ENCODE results near the gene FBF1. TPM values are rescaled to one million over a fixed set of nuclear protein-coding genes. Genes with fewer than 3 reads are reported as not detected.

FBF1 gene
- total and polyA plus RNA-seq, 2 donors (not counting 3 experiments of a cell fraction or from before 2014, with no cell fraction given), result 4.9 to 9.4 TPM

- DNase-seq (ENCODE audit: low read depth, low spot score) (no peak), FAIRE-seq (no peak)
- Histone ChIP-seq H2AFZ (ENCODE audit: low read depth, low read length) (no peak overlapping the region), H3K9me3 (replicated peaks; ENCODE audit: control insufficient read depth, insufficient read depth, low read length) (no peaks in the 10 kb centered on the region), H3K4me3 (replicated peaks in 1 of 3; ENCODE audit: insufficient read depth in 1 of 3, low read depth in 1 of 3, low read length in 3 of 3) (no peak overlapping the region), H3K4me1 (ENCODE audit: control insufficient read depth, extremely low read depth, insufficient read depth, low read length) (peaks cover 13% of the 10 kb centered on the region), H3K36me3 (ENCODE audit: control insufficient read depth in 2 of 2, extremely low read depth in 1 of 2, insufficient read depth in 2 of 2, low read length in 2 of 2) (peaks cover 18 to 35% of the 10 kb centered on the region in 2 experiments), H4K20me1 (replicated peaks; ENCODE audit: control insufficient read depth, extremely low read depth, insufficient read depth, low read length) (no peaks in the 10 kb centered on the region), H3K9me1 (replicated peaks; ENCODE audit: control insufficient read depth, extremely low read depth, insufficient read depth, low read length) (no peaks in the 10 kb centered on the region), H3K27me3 (ENCODE audit: control insufficient read depth in 2 of 2, insufficient read depth in 2 of 2, low read length in 2 of 2) (no peaks in the 10 kb centered on the region), H3K4me2 (ENCODE audit: insufficient read depth, low read length) (no peak overlapping the region), H3K27ac (ENCODE audit: insufficient read depth, low read depth, low read length) (no peak overlapping the region), H3K79me2 (ENCODE audit: control insufficient read depth, insufficient read depth, low read length) (no peaks in the 10 kb centered on the region), H3K9ac (replicated peaks; ENCODE audit: extremely low read depth, insufficient read depth, low read length) (no peak overlapping the region)
- intact Hi-C loops (cut with micrococcal nuclease), result no loop called here
- TF ChIP-seq FOS (IDR thresholded peaks at IDR 0.05; ENCODE audit: borderline replicate concordance, insufficient read depth, low read length), result no peak
- no peak for TF ChIP-seq POLR2AphosphoS5 (IDR thresholded peaks at IDR 0.05; ENCODE audit: insufficient read depth, low read depth, low read length)
- TF ChIP-seq POLR2A (IDR thresholded peaks at IDR 0.05; ENCODE audit: low read depth, low read length), result no peak
- TF ChIP-seq EZH2 (IDR thresholded peaks at IDR 0.05; ENCODE audit: borderline replicate concordance, low read depth, low read length, severe bottlenecking), result no peak
- TF ChIP-seq GATA2 (IDR thresholded peaks at IDR 0.05; ENCODE audit: insufficient read depth, insufficient read length, low read depth, low read length), result no peak
- TF ChIP-seq JUN (IDR thresholded peaks at IDR 0.05; ENCODE audit: borderline replicate concordance, insufficient read depth, insufficient read length, low read depth), result no peak
- no peak for TF ChIP-seq CTCF (IDR thresholded peaks at IDR 0.05; ENCODE audit: extremely low read depth in 1 of 2, insufficient read depth in 1 of 2, low read depth in 1 of 2, low read length in 2 of 2)
- TF ChIP-seq MAX (IDR thresholded peaks at IDR 0.05; ENCODE audit: insufficient read depth, insufficient read length), result no peak
- ChIA-PET CTCF (interaction anchor here (0.7 to 1.6 kb wide), 3 partner anchors 15 to 71 kb away, joined by 3 to 6 read pairs (median 3); no protein-coding TSS in a partner anchor), POLR2A (no interaction called here)
- no TSS peak for BruUV-seq (replicated peaks)
- dilution Hi-C loops (cut with MboI; ENCODE audit: extremely low pct_ligation_motif_present, low sequenced_read_pairs), result no loop called here
Observed at GRCh38 chr17:75950421-75950820, 9.6 kb upstream of the FBF1 start.

All from endothelial cell of umbilical vein (primary cell).